DMS79 (cell line): ENCODE results near the gene PDIK1L.
A peak's percentile ranks its signal among the peaks of the same experiment; 100 is the strongest.

Source experiments
- DNase-seq: peaks from one replicate; lab custom pipeline; 2025; lab: John Stamatoyannopoulos, UW

PDIK1L gene

GRCh38 chr1:26111530-26112406, at the start of gene PDIK1L:
TSS of gene PDIK1L (plus strand) at chr1:26111824. CDS start at chr1:26114309, 2,485 bp downstream.
- peak; percentile 78 for DNase-seq

GRCh38 chr1:26064553-26064952, 47.1 kb upstream of the PDIK1L start:
- DNase-seq = no peak

- DNase-seq = no peak
Observed at GRCh38 chr1:26066160-26066559, 45.5 kb upstream of the PDIK1L start.

- no peak for DNase-seq
Observed at GRCh38 chr1:26066857-26067256, 44.8 kb upstream of the PDIK1L start.

DNA sequence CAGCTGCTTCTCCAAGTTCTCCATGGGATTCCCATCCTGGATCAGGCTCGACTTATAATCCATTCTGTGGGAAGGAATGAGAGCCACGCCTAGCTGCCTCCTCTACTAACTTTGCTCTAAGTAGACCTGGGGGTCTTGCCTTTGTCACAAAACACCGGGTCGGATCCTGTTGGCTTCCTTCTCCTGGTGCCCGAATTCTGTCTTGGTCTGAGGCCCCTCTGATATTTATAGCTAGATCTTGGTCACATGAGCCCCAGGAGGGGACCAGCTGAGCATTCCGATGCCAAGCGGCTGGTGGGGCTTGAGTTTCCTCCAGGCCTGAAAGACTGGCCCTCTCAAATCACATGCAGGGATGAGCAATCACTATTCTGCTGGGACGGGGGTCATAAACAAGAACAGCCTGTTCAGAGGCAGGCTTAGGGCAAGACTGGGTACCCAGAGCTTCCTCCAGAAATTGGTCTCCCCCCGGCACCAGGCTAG, 44.2 kb upstream of the PDIK1L start, which contains the start of gene TRIM63:
TRIM63 (minus strand) TSS at position 199 of the 480 bp plus-strand sequence; CDS start at position 63, 136 bp downstream.
- DNase-seq = no peak

GRCh38 chr1:26069941-26070295, 41.7 kb upstream of the PDIK1L start:
- DNase-seq = no peak

DNA sequence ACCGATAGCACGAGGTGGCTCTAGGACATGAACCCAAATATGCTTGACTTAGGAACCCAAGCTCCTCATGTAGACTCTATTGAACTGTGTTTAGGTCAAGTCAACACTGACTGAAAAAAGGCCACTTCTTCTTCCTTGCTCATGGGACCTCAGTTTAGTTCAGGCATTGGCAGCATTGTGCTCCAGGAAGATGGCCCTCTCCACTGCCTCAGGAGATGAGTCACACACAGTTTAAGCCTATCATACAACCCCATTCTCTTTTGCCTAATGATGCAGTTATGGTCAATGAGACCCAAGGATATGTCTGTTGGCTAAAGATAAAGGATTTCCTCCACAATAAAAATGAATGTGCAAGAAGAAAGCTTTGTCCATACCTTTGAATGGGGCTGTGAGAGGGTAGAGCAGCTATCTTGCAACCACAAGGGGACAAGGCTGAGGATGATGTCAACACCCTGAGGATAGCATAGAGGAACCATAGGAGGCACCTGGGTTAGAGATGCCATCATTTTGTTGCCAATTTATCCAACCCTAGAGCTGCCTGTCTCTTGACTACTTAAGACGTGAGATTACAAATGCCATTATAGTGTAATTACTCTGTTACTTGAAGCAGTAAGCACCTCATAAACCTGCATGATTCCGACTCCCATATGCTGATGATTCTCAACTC, 41.2 kb upstream of the PDIK1L start:
- DNase-seq = no peak

DNA sequence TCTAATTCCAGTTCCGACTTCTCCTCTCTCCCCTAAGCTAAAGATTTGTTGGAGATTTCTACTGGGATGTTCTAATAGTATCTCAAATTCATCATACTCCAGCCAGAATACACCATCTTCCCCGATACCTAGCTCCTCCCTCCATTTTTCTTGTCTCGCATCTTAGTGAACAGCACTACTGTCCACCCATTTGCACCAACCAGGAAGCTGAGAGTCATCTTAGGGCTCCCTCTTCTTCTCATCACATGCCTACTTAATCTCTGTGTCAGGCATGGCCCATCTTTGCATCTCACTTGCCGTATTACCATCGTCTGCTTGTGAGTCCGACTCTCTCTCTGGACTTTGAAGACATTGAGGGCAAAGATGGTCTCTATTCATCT, 40.7 kb upstream of the PDIK1L start:
- no peak for DNase-seq

GRCh38 chr1:26072305-26072704, 39.3 kb upstream of the PDIK1L start:
- DNase-seq = no peak

DNA sequence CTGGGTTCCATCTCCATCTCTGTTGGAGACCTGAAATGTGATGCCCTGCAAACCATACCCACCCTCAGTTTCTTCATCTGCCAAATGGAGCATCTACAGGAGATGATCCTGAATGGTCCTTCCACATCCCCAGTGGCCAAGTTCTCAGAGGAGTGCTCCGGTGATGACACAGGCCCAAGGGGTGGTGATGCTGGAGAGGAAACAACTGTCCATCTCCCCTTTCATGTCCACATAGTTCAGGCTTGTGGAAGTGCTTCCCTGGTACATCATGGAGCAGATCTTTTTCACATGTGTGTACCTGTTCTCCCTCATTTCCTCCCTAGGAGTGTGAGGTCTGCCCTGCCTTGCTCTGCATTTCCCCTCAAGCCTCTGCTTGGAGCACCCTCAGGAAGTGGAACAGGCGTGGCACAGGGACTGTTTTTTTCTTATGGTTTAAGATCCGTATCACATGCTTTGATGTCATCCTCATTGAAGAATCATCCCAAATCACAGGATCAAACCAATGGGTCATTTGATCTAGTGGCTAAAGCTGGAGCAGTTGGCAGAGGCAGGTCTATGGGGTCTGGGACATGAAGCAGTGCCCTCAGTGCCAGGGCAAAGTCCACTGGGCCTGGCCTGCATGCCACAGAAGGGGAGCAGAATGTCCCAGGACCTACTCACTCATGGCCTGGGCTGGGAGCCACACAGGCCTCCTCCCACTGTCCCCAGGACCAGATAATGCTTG, 36.0 kb upstream of the PDIK1L start:
- no peak for DNase-seq

GRCh38 chr1:26077524-26077923, 34.1 kb upstream of the PDIK1L start:
- DNase-seq = no peak

GRCh38 chr1:26078286-26079177, 33.1 kb upstream of the PDIK1L start:
- no peak for DNase-seq

DNA sequence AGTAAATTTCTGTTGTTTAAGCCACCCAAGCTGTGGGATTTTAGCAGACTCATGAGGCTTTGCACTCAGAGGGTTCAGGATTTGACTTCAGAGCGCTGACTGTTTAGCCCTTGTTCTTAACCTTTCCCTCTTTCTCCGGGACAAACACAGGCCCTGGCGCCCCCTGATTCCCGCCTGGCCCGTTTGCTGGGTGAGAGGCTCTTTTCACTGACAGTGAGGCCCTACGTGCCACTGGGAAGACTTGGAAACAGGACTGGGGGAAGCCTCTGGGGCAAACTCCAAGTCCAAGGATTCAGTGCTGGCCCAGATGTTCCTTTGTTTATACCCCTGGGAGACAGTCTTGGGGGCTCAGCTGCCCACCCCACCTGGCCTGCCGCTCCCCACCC, 32.5 kb upstream of the PDIK1L start:
- no peak for DNase-seq

DNA sequence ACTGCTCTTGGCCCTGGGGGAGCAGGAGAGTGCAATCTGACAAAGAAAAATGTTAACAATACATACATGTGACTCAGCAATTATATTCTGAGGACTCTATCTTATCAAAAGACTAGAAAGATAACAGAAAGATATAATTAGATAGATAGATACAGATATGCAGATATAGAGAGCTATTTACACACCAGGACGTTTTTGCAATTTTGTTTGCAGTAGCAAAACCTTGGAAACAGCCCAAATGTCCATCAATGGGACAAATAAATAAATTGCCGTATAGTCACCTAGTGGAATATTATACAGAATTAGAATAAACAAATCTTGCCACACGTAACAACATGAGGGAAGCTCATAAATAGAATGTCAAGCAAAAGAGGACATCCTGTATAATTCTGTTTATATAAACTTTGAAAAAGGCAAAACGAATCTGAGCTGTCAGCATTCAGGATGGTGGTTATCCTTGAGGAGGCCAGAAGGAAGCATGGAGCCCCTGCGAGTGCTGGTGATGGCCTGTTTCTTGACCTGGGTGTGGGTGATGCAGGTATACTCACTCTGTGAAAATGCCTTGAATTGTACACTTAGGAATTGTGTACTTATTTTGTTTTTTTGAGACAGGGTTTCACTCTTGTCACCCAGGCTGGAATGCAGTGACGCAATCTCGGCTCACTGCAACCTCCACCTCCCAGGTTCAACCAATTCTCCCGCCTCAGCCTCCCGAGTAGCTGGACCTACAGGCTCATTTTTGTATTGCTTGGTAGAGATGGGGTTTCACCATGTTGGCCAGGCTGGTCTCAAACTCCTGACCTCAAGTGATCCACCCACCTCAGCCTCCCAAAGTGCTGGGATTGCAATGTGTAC, 31.4 kb upstream of the PDIK1L start:
- no peak for DNase-seq

DNA sequence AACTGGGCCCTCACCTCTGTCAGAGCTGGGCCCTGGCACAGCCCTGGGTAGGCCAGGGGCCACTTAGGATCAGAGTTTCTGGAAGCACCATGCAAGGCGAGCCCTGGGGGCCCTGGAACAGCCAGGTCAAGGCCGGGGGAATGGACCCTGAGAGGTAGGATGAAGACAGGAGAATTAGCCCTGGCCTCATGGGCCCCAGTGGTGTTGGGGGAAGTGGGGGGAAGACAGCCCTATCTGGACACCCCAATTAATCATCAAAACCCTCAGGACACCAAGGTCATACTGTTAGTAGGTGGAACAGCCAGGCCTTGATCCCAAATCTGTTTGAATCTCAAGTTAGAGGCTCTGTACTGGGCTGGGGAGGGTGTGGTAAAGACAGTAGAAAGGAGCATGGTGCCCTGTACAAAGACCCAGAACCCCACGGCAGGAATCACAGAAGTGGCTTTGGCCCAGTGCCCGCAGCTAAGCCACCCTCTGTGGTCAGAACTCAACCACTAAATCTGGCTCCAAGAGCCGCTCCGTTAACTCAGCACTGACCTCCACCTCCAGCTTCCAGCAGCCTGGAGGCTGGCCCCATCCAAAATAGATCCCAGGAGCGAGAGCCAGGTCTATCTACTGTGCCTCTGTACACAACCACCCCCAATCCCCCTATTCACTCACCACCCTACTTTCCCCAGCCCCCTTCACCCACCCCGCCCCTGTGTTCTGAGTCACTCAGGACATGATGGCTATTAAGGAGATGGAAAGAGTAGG, 30.2 kb upstream of the PDIK1L start:
- DNase-seq = no peak

DNA sequence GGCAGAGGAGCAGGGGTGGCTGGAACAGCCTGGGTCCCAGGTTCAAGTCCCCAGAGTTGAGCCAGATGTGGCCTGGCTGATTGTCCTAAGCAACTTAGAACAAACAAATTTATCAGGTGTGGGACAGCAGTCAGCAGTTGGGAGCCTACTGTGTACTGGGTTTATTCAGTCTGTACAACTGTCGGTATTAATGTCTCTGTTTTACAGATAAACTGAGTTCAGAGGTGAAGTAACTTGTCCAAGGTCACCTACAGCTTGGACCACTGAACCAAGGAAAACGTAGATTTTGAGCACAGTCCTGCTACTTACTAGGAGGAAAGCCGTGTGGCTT, 29.6 kb upstream of the PDIK1L start:
- DNase-seq = no peak

- DNase-seq = no peak
Observed at GRCh38 chr1:26083208-26083607, 28.4 kb upstream of the PDIK1L start.

GRCh38 chr1:26084091-26084561, 27.5 kb upstream of the PDIK1L start:
- DNase-seq = no peak

GRCh38 chr1:26084844-26085243, 26.8 kb upstream of the PDIK1L start:
- DNase-seq = no peak

- DNase-seq = no peak
Observed at GRCh38 chr1:26089125-26089524, 22.5 kb upstream of the PDIK1L start.
